ENCODE data around the gene GBP1.

Gene GBP1

GRCh38 chr1:89005286-89006151, 59.5 kb downstream of the GBP1 start:
- DNase-seq, result no peak
